ENCODE results near the gene EAF1. TPM values are rescaled to one million over a fixed set of nuclear protein-coding genes. Genes with fewer than 3 reads are reported as not detected.
A peak's percentile ranks its signal among the peaks of the same experiment; 100 is the strongest.

The EAF1 gene
- total RNA-seq (ENCODE audit: unreplicated experiment): 43.9 TPM
- long read RNA-seq, partial matches to known transcripts: 0 of 9 reads
- long read RNA-seq, other reads (novel, unspliced or antisense): 9 of 9 reads

DNA sequence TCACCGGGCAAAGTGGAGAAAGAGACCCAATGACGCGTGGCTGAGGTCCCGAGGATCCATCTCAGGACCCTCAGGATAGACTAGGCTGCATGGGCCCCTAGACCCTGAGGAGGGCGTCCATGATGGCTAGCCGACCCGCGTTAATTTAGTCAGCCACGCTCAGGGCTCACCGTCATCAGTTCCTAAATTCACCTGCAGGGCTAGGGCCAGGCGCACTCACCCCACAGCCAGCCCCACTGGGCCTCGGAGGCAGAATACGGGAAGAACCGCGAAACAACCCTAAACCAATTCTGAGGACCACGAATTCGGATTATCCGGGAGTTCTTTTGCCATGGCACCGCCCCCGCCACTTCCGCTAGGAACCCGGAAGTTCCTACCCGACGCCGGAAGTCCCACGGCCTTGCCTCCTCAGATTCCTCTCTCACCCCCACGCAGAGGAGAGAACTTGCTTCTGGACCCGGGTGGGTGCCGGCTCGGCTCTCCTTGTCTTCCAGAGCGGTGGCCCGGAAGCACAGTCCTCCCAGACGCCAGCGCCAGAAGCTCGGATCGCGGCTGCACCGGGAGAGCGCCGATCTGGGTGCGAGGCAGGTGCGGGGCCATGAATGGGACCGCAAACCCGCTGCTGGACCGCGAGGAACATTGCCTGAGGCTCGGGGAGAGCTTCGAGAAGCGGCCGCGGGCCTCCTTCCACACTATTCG lies at the start of gene EAF1, which contains the start of gene METTL6:
Gene EAF1, plus strand, starts transcription at position 417 of the 699 bp plus-strand sequence. Its CDS starts 182 bp downstream, at position 599.
Gene METTL6, minus strand, starts transcription at position 363 of the 699 bp plus-strand sequence. CDS start 1,033 bp downstream, outside the sequence.
- Mint-ChIP-seq H3K27ac (ENCODE audit: unreplicated experiment) (peak within 1 kb of the TSS; percentile 79), H3K9me3 (ENCODE audit: unreplicated experiment) (peaks cover 2% of the 10 kb centered on the region), H3K4me1 (ENCODE audit: low read depth, unreplicated experiment) (peaks cover 11% of the 10 kb centered on the region), H3K27me3 (ENCODE audit: unreplicated experiment) (no peaks in the 10 kb centered on the region), H3K4me3 (ENCODE audit: unreplicated experiment) (peak within 1 kb of the TSS; percentile 99), H3K36me3 (ENCODE audit: unreplicated experiment) (no peaks in the 10 kb centered on the region)
- TF ChIP-seq, protein P1, sequence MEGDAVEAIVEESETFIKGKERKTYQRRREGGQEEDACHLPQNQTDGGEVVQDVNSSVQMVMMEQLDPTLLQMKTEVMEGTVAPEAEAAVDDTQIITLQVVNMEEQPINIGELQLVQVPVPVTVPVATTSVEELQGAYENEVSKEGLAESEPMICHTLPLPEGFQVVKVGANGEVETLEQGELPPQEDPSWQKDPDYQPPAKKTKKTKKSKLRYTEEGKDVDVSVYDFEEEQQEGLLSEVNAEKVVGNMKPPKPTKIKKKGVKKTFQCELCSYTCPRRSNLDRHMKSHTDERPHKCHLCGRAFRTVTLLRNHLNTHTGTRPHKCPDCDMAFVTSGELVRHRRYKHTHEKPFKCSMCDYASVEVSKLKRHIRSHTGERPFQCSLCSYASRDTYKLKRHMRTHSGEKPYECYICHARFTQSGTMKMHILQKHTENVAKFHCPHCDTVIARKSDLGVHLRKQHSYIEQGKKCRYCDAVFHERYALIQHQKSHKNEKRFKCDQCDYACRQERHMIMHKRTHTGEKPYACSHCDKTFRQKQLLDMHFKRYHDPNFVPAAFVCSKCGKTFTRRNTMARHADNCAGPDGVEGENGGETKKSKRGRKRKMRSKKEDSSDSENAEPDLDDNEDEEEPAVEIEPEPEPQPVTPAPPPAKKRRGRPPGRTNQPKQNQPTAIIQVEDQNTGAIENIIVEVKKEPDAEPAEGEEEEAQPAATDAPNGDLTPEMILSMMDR (IDR thresholded peaks at IDR 0.05; ENCODE audit: partially characterized antibody, unreplicated experiment): peak; percentile 11
- peak; percentile 86 for DNase-seq

GRCh38 chr3:15377961-15378791 lies 49.2 kb upstream of the EAF1 start:
- DNase-seq: peak; percentile 90
- H3K4me1 Mint-ChIP-seq (ENCODE audit: low read depth, unreplicated experiment): peaks cover 2% of the 10 kb centered on the region
- TF ChIP-seq, protein P1 (IDR thresholded peaks at IDR 0.05; ENCODE audit: partially characterized antibody, unreplicated experiment): peak; percentile 67
- no peaks in the 10 kb centered on the region for H3K36me3 Mint-ChIP-seq (ENCODE audit: unreplicated experiment)
- no peaks in the 10 kb centered on the region for H3K27me3 Mint-ChIP-seq (ENCODE audit: unreplicated experiment)
- no peak overlapping the region for H3K27ac Mint-ChIP-seq (ENCODE audit: unreplicated experiment)
- H3K4me3 Mint-ChIP-seq (ENCODE audit: unreplicated experiment): no peak overlapping the region
- H3K9me3 Mint-ChIP-seq (ENCODE audit: unreplicated experiment): peaks cover 1% of the 10 kb centered on the region

- H3K9me3 Mint-ChIP-seq (ENCODE audit: unreplicated experiment): peaks cover 4% of the 10 kb centered on the region
Measured at GRCh38 chr3:15380980-15381890, 46.2 kb upstream of the EAF1 start.

GRCh38 chr3:15382405-15382923 lies 44.9 kb upstream of the EAF1 start:
- peaks cover 7% of the 10 kb centered on the region for H3K36me3 Mint-ChIP-seq (ENCODE audit: unreplicated experiment)
- peaks cover 4% of the 10 kb centered on the region for H3K9me3 Mint-ChIP-seq (ENCODE audit: unreplicated experiment)
- no peak overlapping the region for H3K27ac Mint-ChIP-seq (ENCODE audit: unreplicated experiment)
- DNase-seq: no peak
- H3K4me1 Mint-ChIP-seq (ENCODE audit: low read depth, unreplicated experiment): peaks cover 2% of the 10 kb centered on the region
- peaks cover 2% of the 10 kb centered on the region for H3K27me3 Mint-ChIP-seq (ENCODE audit: unreplicated experiment)
- H3K4me3 Mint-ChIP-seq (ENCODE audit: unreplicated experiment): no peak overlapping the region
- TF ChIP-seq, protein P1 (IDR thresholded peaks at IDR 0.05; ENCODE audit: partially characterized antibody, unreplicated experiment): no peak

More at GRCh38 chr3:15380980-15381890, 46.2 kb upstream of the EAF1 start:
- no peak overlapping the region for H3K4me3 Mint-ChIP-seq (ENCODE audit: unreplicated experiment)
- DNase-seq: no peak
- H3K27me3 Mint-ChIP-seq (ENCODE audit: unreplicated experiment): peaks cover 2% of the 10 kb centered on the region
- TF ChIP-seq, protein P1 (IDR thresholded peaks at IDR 0.05; ENCODE audit: partially characterized antibody, unreplicated experiment): no peak
- no peak overlapping the region for H3K27ac Mint-ChIP-seq (ENCODE audit: unreplicated experiment)
- H3K36me3 Mint-ChIP-seq (ENCODE audit: unreplicated experiment): peaks cover 6% of the 10 kb centered on the region
- peaks cover 2% of the 10 kb centered on the region for H3K4me1 Mint-ChIP-seq (ENCODE audit: low read depth, unreplicated experiment)

Data from glutamatergic neuron (in vitro differentiated cells).